Motor neuron (in vitro differentiated cells): ENCODE measurements around the gene SLC5A10. TPM values are rescaled to one million over a fixed set of nuclear protein-coding genes. Genes with fewer than 3 reads are reported as not detected.

Experiments used
- ATAC-seq, 8 experiments: fragments of 200-7000 bp; cut with Tn5 transposase; replicated peaks in 6 of 8; 2 replicates each; pipeline ENCODE4 v1.8.0; 2021; ENCODE audit warnings: mild to moderate bottlenecking in 8 of 8, moderate library complexity in 8 of 8
- H3K27ac ChIP-seq, 2 donors: fragments of 250-450 bp; sonication (Bioruptor Pico); 2 replicates each; pipeline ENCODE4 v1.9.0; 2021; ENCODE audit warnings: antibody characterized with exemption in 2 of 2, mild to moderate bottlenecking in 2 of 2, moderate library complexity in 1 of 2
- H3K4me1 ChIP-seq, 2 donors: fragments of 250-450 bp; sonication (Bioruptor Pico); replicated peaks in 1 of 2; 2 replicates each; pipeline ENCODE4 v1.6.1; 2021; ENCODE audit warnings: antibody characterized with exemption in 2 of 2, mild to moderate bottlenecking in 2 of 2, moderate library complexity in 1 of 2
- H3K4me3 ChIP-seq, 5 donors: fragments of 250-450 bp; sonication (Bioruptor Pico); 2 replicates each; pipeline ENCODE4 v1.9.0; 2021; ENCODE audit warnings: antibody characterized with exemption in 5 of 5, mild to moderate bottlenecking in 5 of 5, moderate library complexity in 4 of 5
- WGBS, 10 experiments: fragments of 450-650 bp; shearing (Covaris generic); methylation state at CpG; one replicate each; pipeline ENCODE4 v1.0.0; 2022; 5-methylcytosine and 5-hydroxymethylcytosine counted together
- in situ Hi-C, 9 experiments: fragments of 400-800 bp; cut with MboI; loops; one replicate each; pipeline ENCODE4 v1.15.0; 2021; ENCODE audit warnings: low sequenced_read_pairs in 9 of 9, low pct_unique_long_range_greater_than_20kb in 2 of 9; ENCODE audit not compliant: unreplicated experiment in 9 of 9
- total RNA-seq, 8 experiments: library from RNA; unstranded; fragments of 300-600 nt; gene quantifications; 2 replicates each; pipeline versions ENCODE4 v1.2.3 to v1.2.4, GENCODE V29; 2022

SLC5A10 gene
- total RNA-seq, 8 experiments from 2014 or later = 0.09 to 0.76 (median 0.45) TPM; not detected in 3

- H3K27ac ChIP-seq = no peak overlapping the region
- in situ Hi-C loops = no loop called here
- no peak overlapping the region for H3K4me3 ChIP-seq
- 90 to 100% (median 100%) methylated on average over 3 to 8 of the region's 21 CpGs; no CpG with 5 or more reads in 5 of the 10 experiments for WGBS, 10 experiments
- ATAC-seq = no peak
- peaks cover 0 to 12% of the 10 kb centered on the region in 2 donors for H3K4me1 ChIP-seq
Observed at GRCh38 chr17:18984273-18985114, 32.5 kb downstream of the SLC5A10 start.

- Histone ChIP-seq H3K4me1 (peaks cover 0 to 12% of the 10 kb centered on the region in 2 donors), H3K27ac (no peak overlapping the region), H3K4me3 (no peak overlapping the region)
- ATAC-seq = no peak
- WGBS, 10 experiments = 85 to 100% (median 93%) methylated on average over 1 to 4 of the region's 9 CpGs; no CpG with 5 or more reads in 7 of the 10 experiments
- in situ Hi-C loops = no loop called here
Observed at GRCh38 chr17:18985475-18985874, 33.5 kb downstream of the SLC5A10 start.

GRCh38 chr17:18986541-18987229, 34.7 kb downstream of the SLC5A10 start:
- Histone ChIP-seq H3K27ac (no peak overlapping the region), H3K4me3 (no peak overlapping the region), H3K4me1 (peaks cover 0 to 4% of the 10 kb centered on the region in 2 donors)
- ATAC-seq = no peak
- in situ Hi-C loops = no loop called here
- 84 to 100% (median 95%) methylated on average over 1 to 14 of the region's 21 CpGs; no CpG with 5 or more reads in 6 of the 10 experiments for WGBS, 10 experiments

- in situ Hi-C loops = no loop called here
- H3K27ac ChIP-seq = no peak overlapping the region
- no peak overlapping the region for H3K4me3 ChIP-seq
- H3K4me1 ChIP-seq = no peaks in the 10 kb centered on the region
- WGBS, 10 experiments = 93 to 100% (median 100%) methylated on average over 2 to 5 of the region's 9 CpGs; no CpG with 5 or more reads in 7 of the 10 experiments
- ATAC-seq = no peak
Observed at GRCh38 chr17:18987230-18987610, 35.3 kb downstream of the SLC5A10 start.

- 40 to 93% (median 80%) methylated on average over 1 to 8 of the region's 14 CpGs; no CpG with 5 or more reads in 2 of the 10 experiments for WGBS, 10 experiments
- no peak for ATAC-seq
- Histone ChIP-seq H3K4me1 (no peaks in the 10 kb centered on the region), H3K27ac (no peak overlapping the region), H3K4me3 (no peak overlapping the region)
- in situ Hi-C loops = no loop called here
Observed at GRCh38 chr17:18987862-18988545, 36.0 kb downstream of the SLC5A10 start.

GRCh38 chr17:18988546-18989173, 36.7 kb downstream of the SLC5A10 start:
- no peak for ATAC-seq
- WGBS, 10 experiments = 40 to 100% (median 80%) methylated on average over 1 to 6 of the region's 9 CpGs; no CpG with 5 or more reads in 4 of the 10 experiments
- Histone ChIP-seq H3K27ac (no peak overlapping the region), H3K4me3 (no peak overlapping the region), H3K4me1 (no peaks in the 10 kb centered on the region)
- in situ Hi-C loops = no loop called here

GRCh38 chr17:18990331-18990730, 38.4 kb downstream of the SLC5A10 start:
- Histone ChIP-seq H3K4me3 (no peak overlapping the region), H3K4me1 (no peaks in the 10 kb centered on the region), H3K27ac (no peak overlapping the region)
- 100% methylated on average over 1 of the region's 6 CpGs; no CpG with 5 or more reads in 9 of the 10 experiments for WGBS, 10 experiments
- ATAC-seq = no peak
- in situ Hi-C loops = no loop called here

GRCh38 chr17:18991531-18992315, 39.8 kb downstream of the SLC5A10 start:
- in situ Hi-C loops = no loop called here
- ATAC-seq = peak in 3 of 8 experiments; percentile 19 to 46 (median 31)
- 0 to 100% (median 92%) methylated on average over 1 to 9 of the region's 20 CpGs; no CpG with 5 or more reads in 5 of the 10 experiments for WGBS, 10 experiments
- Histone ChIP-seq H3K27ac (no peak overlapping the region), H3K4me3 (no peak overlapping the region), H3K4me1 (no peaks in the 10 kb centered on the region)

GRCh38 chr17:18992454-18993130, 40.6 kb downstream of the SLC5A10 start:
- 96% methylated on average over 5 of the region's 22 CpGs; no CpG with 5 or more reads in 9 of the 10 experiments for WGBS, 10 experiments
- in situ Hi-C loops = no loop called here
- Histone ChIP-seq H3K27ac (no peak overlapping the region), H3K4me1 (no peaks in the 10 kb centered on the region), H3K4me3 (no peak overlapping the region)
- no peak for ATAC-seq

GRCh38 chr17:18993905-18994526, 42.1 kb downstream of the SLC5A10 start:
- WGBS, 10 experiments = 76 to 95% (median 80%) methylated on average over 1 to 8 of the region's 16 CpGs; no CpG with 5 or more reads in 5 of the 10 experiments
- no peak overlapping the region for H3K4me3 ChIP-seq
- H3K27ac ChIP-seq = no peak overlapping the region
- H3K4me1 ChIP-seq = no peaks in the 10 kb centered on the region
- in situ Hi-C loops = no loop called here
- no peak for ATAC-seq

GRCh38 chr17:18994631-18995030, 42.7 kb downstream of the SLC5A10 start:
- in situ Hi-C loops = no loop called here
- Histone ChIP-seq H3K27ac (no peak overlapping the region), H3K4me1 (no peaks in the 10 kb centered on the region), H3K4me3 (no peak overlapping the region)
- ATAC-seq = no peak
- 0 to 100% (median 77%) methylated on average over 1 of the region's 1 CpG; no CpG with 5 or more reads in 2 of the 10 experiments for WGBS, 10 experiments
